PC-9 (cell line): ENCODE measurements around the gene RNF180. TPM values are rescaled to one million over a fixed set of nuclear protein-coding genes. Genes with fewer than 3 reads are reported as not detected.

ENCODE experiments used
- BruUV-seq: library from RNA; stranded (reverse); fragments of 400-500 nt; replicated peaks from 2 replicates; lab custom pipeline; 2021; lab: Mats Ljungman, UMichigan
- CTCF ChIA-PET: fragments of 300-600 bp; sonication (Branson Sonifier 250); formaldehyde crosslinking; loops from one replicate; lab custom pipeline; 2022; ENCODE audit warnings: antibody characterized with exemption; lab: Charles Lee
- POLR2A ChIA-PET: fragments of 300-600 bp; sonication (Branson Sonifier 250); formaldehyde crosslinking; loops from one replicate; lab custom pipeline; 2022; ENCODE audit warnings: antibody characterized with exemption; ENCODE audit not compliant: unreplicated experiment; lab: Charles Lee
- DNase-seq, 2 experiments: peaks; one replicate each; pipeline versions ENCODE4 v3.0.0 to v3.0.0-alpha.2; 2015 to 2022; ENCODE audit warnings: mixed read lengths in 1 of 2
- H2AFZ ChIP-seq: fragments of 200-600 bp; sonication (generic); 2 replicates; pipeline ENCODE4 v1.8.1; 2017; ENCODE audit warnings: antibody characterized with exemption
- H3F3A ChIP-seq: fragments of 200-600 bp; sonication (generic); 2 replicates; pipeline ENCODE4 v1.8.1; 2017; ENCODE audit warnings: antibody characterized with exemption, mild to moderate bottlenecking, low read depth; ENCODE audit not compliant: insufficient read depth
- H3K27ac ChIP-seq: fragments of 200-600 bp; sonication (generic); 2 replicates; pipeline ENCODE4 v1.6.1; 2016; ENCODE audit warnings: mixed run types
- H3K27me3 ChIP-seq: fragments of 200-600 bp; sonication (generic); 2 replicates; pipeline ENCODE4 v1.6.1; 2016; ENCODE audit warnings: low read depth, mixed run types; ENCODE audit not compliant: insufficient read depth
- H3K36me3 ChIP-seq: fragments of 200-600 bp; sonication (generic); 2 replicates; pipeline ENCODE4 v1.6.1; 2016; ENCODE audit warnings: low read depth, mixed run types
- H3K4me1 ChIP-seq: fragments of 200-600 bp; sonication (generic); replicated peaks from 2 replicates; pipeline ENCODE4 v1.6.1; 2016; ENCODE audit warnings: mixed run types; ENCODE audit not compliant: insufficient read depth
- H3K4me2 ChIP-seq: fragments of 200-600 bp; sonication (generic); 2 replicates; pipeline ENCODE4 v1.6.1; 2017; ENCODE audit warnings: mixed run types
- H3K4me3 ChIP-seq: fragments of 200-600 bp; sonication (generic); 2 replicates; pipeline ENCODE4 v1.6.1; 2016; ENCODE audit warnings: mixed run types
- H3K79me2 ChIP-seq: fragments of 200-600 bp; sonication (generic); 2 replicates; pipeline ENCODE4 v1.6.1; 2017; ENCODE audit warnings: low read depth, mixed run types
- H3K9me2 ChIP-seq: fragments of 200-600 bp; sonication (generic); 2 replicates; pipeline ENCODE4 v1.8.1; 2017; ENCODE audit warnings: mild to moderate bottlenecking; ENCODE audit not compliant: insufficient read depth
- H3K9me3 ChIP-seq: fragments of 200-600 bp; sonication (generic); 2 replicates; pipeline ENCODE4 v1.8.1; 2016; ENCODE audit warnings: low read depth; ENCODE audit not compliant: insufficient read depth
- H4K20me1 ChIP-seq: fragments of 200-600 bp; sonication (generic); 2 replicates; pipeline ENCODE4 v1.8.1; 2017; ENCODE audit not compliant: insufficient read depth
- EZH2 ChIP-seq: fragments of 200-600 bp; sonication (generic); IDR thresholded peaks from 2 replicates; pipeline ENCODE4 v1.8.0; 2017; ENCODE audit warnings: antibody characterized with exemption, low read depth
- intact Hi-C: fragments of 100-400 bp; cut with micrococcal nuclease; formaldehyde crosslinking; loops from one replicate; pipeline ENCODE4 v1.10.0; 2022; ENCODE audit not compliant: unreplicated experiment
- total RNA-seq: library from RNA; stranded (reverse); gene quantifications from 2 replicates; pipeline ENCODE4 v1.2.3, GENCODE V29; 2021
- TF ChIP-seq, protein P1 (sequence below): fragments of 200-600 bp; sonication (generic); conservative IDR thresholded peaks from 2 replicates; pipeline ENCODE4 v1.6.1; 2017; ENCODE audit warnings: mixed run types, antibody characterized with exemption, mild to moderate bottlenecking, moderate library complexity

RNF180 gene
- total RNA-seq, 1 experiment from 2014 or later: not detected

DNA sequence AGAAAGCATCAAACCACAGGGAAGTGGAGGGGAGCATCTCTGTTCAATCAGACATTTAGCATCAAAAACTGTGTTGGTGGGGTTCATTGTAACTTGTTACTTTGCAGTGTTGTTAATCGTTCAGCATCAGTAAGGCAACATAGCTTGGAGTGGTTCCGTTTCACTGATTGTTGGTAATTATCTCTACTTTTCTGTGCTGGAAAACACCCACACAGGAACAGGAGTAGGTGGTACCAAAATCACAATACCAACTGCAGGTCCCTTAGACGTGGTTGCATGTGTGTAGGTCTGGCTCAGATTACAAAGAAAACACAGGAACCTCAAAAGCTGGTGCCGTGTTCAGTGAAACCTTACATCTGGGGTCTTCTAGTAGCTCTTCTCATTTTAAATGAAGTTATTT lies 146.8 kb downstream of the RNF180 start:
- H3F3A ChIP-seq: no peaks in the 10 kb centered on the region
- intact Hi-C loops: no loop called here
- H3K27ac ChIP-seq: no peak overlapping the region
- no peaks in the 10 kb centered on the region for H3K27me3 ChIP-seq
- no peaks in the 10 kb centered on the region for H3K4me1 ChIP-seq
- no peak for DNase-seq
- no peaks in the 10 kb centered on the region for H3K9me2 ChIP-seq
- no TSS peak for BruUV-seq
- H3K9me3 ChIP-seq: no peaks in the 10 kb centered on the region
- no peaks in the 10 kb centered on the region for H3K79me2 ChIP-seq
- no peaks in the 10 kb centered on the region for H4K20me1 ChIP-seq
- no peaks in the 10 kb centered on the region for H3K36me3 ChIP-seq
- TF ChIP-seq, protein P1, sequence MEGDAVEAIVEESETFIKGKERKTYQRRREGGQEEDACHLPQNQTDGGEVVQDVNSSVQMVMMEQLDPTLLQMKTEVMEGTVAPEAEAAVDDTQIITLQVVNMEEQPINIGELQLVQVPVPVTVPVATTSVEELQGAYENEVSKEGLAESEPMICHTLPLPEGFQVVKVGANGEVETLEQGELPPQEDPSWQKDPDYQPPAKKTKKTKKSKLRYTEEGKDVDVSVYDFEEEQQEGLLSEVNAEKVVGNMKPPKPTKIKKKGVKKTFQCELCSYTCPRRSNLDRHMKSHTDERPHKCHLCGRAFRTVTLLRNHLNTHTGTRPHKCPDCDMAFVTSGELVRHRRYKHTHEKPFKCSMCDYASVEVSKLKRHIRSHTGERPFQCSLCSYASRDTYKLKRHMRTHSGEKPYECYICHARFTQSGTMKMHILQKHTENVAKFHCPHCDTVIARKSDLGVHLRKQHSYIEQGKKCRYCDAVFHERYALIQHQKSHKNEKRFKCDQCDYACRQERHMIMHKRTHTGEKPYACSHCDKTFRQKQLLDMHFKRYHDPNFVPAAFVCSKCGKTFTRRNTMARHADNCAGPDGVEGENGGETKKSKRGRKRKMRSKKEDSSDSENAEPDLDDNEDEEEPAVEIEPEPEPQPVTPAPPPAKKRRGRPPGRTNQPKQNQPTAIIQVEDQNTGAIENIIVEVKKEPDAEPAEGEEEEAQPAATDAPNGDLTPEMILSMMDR: no peak
- no peak overlapping the region for H3K4me2 ChIP-seq
- CTCF ChIA-PET: no interaction called here
- POLR2A ChIA-PET: no interaction called here
- no peak overlapping the region for H3K4me3 ChIP-seq
- no peak overlapping the region for H2AFZ ChIP-seq

DNA sequence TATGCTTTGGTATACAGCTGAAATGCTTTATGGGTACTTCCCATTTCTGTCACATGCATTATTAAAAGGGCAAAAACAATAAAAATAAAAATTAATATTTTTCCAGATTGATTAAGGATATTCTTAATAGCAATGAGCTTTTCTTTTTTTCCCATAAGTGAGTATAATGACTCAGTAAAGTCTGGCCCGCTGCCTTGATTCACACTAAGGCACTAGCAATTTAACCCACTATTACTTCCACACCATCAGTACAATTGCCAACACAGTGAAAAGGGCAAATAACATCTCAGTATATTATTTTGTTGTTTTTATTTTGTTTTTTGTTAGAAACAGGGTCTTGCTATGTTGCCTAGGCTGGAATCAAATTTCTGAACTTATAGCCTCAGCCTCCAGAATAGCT lies 150.1 kb downstream of the RNF180 start:
- Histone ChIP-seq H3K27me3 (no peaks in the 10 kb centered on the region), H2AFZ (no peak overlapping the region), H3K9me3 (no peaks in the 10 kb centered on the region), H3K27ac (no peak overlapping the region), H4K20me1 (no peaks in the 10 kb centered on the region), H3K79me2 (no peaks in the 10 kb centered on the region), H3K4me1 (no peaks in the 10 kb centered on the region), H3K4me3 (no peak overlapping the region), H3K9me2 (no peaks in the 10 kb centered on the region), H3K36me3 (no peaks in the 10 kb centered on the region), H3K4me2 (no peak overlapping the region), H3F3A (no peaks in the 10 kb centered on the region)
- BruUV-seq: no TSS peak
- no peak for TF ChIP-seq EZH2
- TF ChIP-seq, protein P1: no peak
- intact Hi-C loops: no loop called here
- ChIA-PET POLR2A (no interaction called here), CTCF (no interaction called here)
- no peak for DNase-seq

DNA sequence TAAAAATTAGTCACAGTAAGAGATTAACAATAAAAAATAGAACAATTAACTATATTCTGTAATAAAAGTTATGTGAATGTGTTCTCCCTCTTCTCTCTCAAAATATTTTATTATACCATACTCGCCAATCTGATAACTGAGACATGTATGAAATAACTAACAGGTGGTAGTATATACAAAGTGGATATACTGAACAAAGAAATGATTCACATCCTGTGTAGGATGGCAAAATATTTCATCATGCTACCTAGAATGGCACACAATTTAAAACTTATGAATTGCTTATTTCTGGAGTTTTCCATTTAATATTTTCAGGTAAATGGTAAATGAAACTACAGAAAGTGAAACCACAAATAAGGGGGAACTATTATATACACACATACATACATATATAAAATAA lies 152.5 kb downstream of the RNF180 start:
- no peak for DNase-seq
- H3K4me2 ChIP-seq: no peak overlapping the region
- H4K20me1 ChIP-seq: no peaks in the 10 kb centered on the region
- intact Hi-C loops: no loop called here
- H2AFZ ChIP-seq: no peak overlapping the region
- H3K9me2 ChIP-seq: no peaks in the 10 kb centered on the region
- no peaks in the 10 kb centered on the region for H3K4me1 ChIP-seq
- H3K27me3 ChIP-seq: no peaks in the 10 kb centered on the region
- POLR2A ChIA-PET: no interaction called here
- H3K9me3 ChIP-seq: no peaks in the 10 kb centered on the region
- no TSS peak for BruUV-seq
- no peaks in the 10 kb centered on the region for H3K79me2 ChIP-seq
- H3F3A ChIP-seq: no peaks in the 10 kb centered on the region
- CTCF ChIA-PET: no interaction called here
- TF ChIP-seq, protein P1: no peak
- no peak for TF ChIP-seq EZH2
- no peak overlapping the region for H3K4me3 ChIP-seq
- no peaks in the 10 kb centered on the region for H3K36me3 ChIP-seq
- H3K27ac ChIP-seq: peak overlapping the region; percentile 23; the same call in 1 of the 2 replicates
